ENCODE results near the gene CMSS1.

- TF ChIP-seq NPAS2 (CRISPR knock-in tag; IDR thresholded peaks at IDR 0.05; ENCODE audit: borderline replicate concordance) (no peak), SP4 (CRISPR knock-in tag; IDR thresholded peaks at IDR 0.05) (no peak), EP300 (IDR thresholded peaks at IDR 0.05; ENCODE audit: low read depth in 2 of 2, low read length in 2 of 2) (no peak), EP300 (CRISPR knock-in tag; IDR thresholded peaks at IDR 0.05; ENCODE audit: borderline replicate concordance) (no peak), ZSCAN29 (CRISPR knock-in tag; conservative IDR thresholded peaks at IDR 0.05) (no peak), ZNF562 (CRISPR knock-in tag; IDR thresholded peaks at IDR 0.05; ENCODE audit: borderline replicate concordance) (no peak), STAT6 (CRISPR knock-in tag; IDR thresholded peaks at IDR 0.05; ENCODE audit: borderline replicate concordance) (no peak), RFX1 (IDR thresholded peaks at IDR 0.05) (no peak), NFATC3 (CRISPR knock-in tag; IDR thresholded peaks at IDR 0.05) (no peak), ZNF501 (CRISPR knock-in tag; IDR thresholded peaks at IDR 0.05) (no peak), TAF1 (CRISPR knock-in tag; IDR thresholded peaks at IDR 0.05) (no peak), CTCF (CRISPR knock-in tag; IDR thresholded peaks at IDR 0.05) (no peak), SIN3A (IDR thresholded peaks at IDR 0.05; ENCODE audit: borderline replicate concordance, low read depth, low read length) (no peak), EZH2 (conservative IDR thresholded peaks at IDR 0.05; ENCODE audit: low read depth, low read length) (no peak), ZSCAN12 (CRISPR knock-in tag; IDR thresholded peaks at IDR 0.05) (no peak)
Measured at GRCh38 chr3:100008081-100008698, 190.5 kb downstream of the CMSS1 start.

All from HepG2 (cell line).